Left lung (tissue), 10 donors: Measurements from ENCODE around the gene MARVELD1. TPM values are rescaled to one million over a fixed set of nuclear protein-coding genes. Genes with fewer than 3 reads are reported as not detected.
"Not testable (repeated sequence)": the region's sequence is repeated elsewhere in the genome, so short reads cannot be mapped to it uniquely, and the experiment has no call there.

Experiments used
- ATAC-seq: fragments of 200-7000 bp; cut with Tn5 transposase; one replicate; pipeline ENCODE4 v1.9.1; 2020; ENCODE audit warnings: moderate library complexity
- DNase-seq, 4 donors: peaks; one replicate each; pipeline ENCODE4 v3.0.0-alpha.2; 2013 to 2020
- H3K27ac ChIP-seq, 2 donors: fragments of 200-600 bp; sonication (generic) in 1 of 2; one replicate each; pipeline versions ENCODE4 v1.5.0 to v1.8.0; 2020 to 2021
- H3K27me3 ChIP-seq, 2 donors: fragments of 200-600 bp; sonication (generic) in 1 of 2; one replicate each; pipeline versions ENCODE4 v1.5.0 to v1.8.0; 2020 to 2021
- H3K36me3 ChIP-seq, 2 donors: fragments of 200-600 bp; sonication (generic) in 1 of 2; one replicate each; pipeline versions ENCODE4 v1.5.0 to v1.8.0; 2020 to 2021
- H3K4me1 ChIP-seq, 2 donors: fragments of 200-600 bp; one replicate each; pipeline ENCODE4 v1.8.0; 2021
- H3K4me3 ChIP-seq, 2 donors: fragments of 200-600 bp; sonication (generic) in 1 of 2; one replicate each; pipeline versions ENCODE4 v1.5.0 to v1.8.0; 2020 to 2021; ENCODE audit warnings: mild to moderate bottlenecking in 1 of 2
- H3K9me3 ChIP-seq, 2 donors: fragments of 200-600 bp; sonication (generic) in 1 of 2; one replicate each; pipeline versions ENCODE4 v1.5.0 to v1.8.0; 2020 to 2021
- CTCF ChIP-seq, 2 donors: fragments of 200-600 bp; sonication (generic) in 1 of 2; IDR thresholded peaks; one replicate each; pipeline versions ENCODE4 v1.5.0 to v1.8.0; 2021; ENCODE audit warnings: antibody characterized with exemption in 2 of 2
- intact Hi-C, 2 donors: fragments of 100-400 bp; cut with DNase I; formaldehyde crosslinking; loops; one replicate each; pipeline versions ENCODE4 v1.11.2 to v1.14.2; 2022
- polyA plus RNA-seq, 6 donors: library from polyadenylated mRNA; unstranded; fragments of 120-200 nt; gene quantifications; one replicate each; pipeline ENCODE4 v1.2.1, GENCODE V29; 2013; ENCODE audit not compliant: insufficient read length in 6 of 6
- total RNA-seq, 2 donors: library from RNA; stranded (reverse); fragmentation: NEBNext Ultra II Directional; extraction: Animal tissue kit (Norgen Biotek cat#: 25700); gene quantifications; one replicate each; pipeline ENCODE4 v1.2.1, GENCODE V29; 2021
- donor health status: DM: no; HTN: yes; CAD: no.
- donor health status: DM: no; HTN: no; CAD: no.

MARVELD1 gene
- total and polyA plus RNA-seq, 8 donors = 48.1 to 66.9 (median 57.5) TPM

- Histone ChIP-seq H3K27me3 (no peaks in the 10 kb centered on the region), H3K9me3 (no peaks in the 10 kb centered on the region), H3K4me1 (peaks cover 27 to 44% of the 10 kb centered on the region in 2 donors), H3K36me3 (no peaks in the 10 kb centered on the region), H3K4me3 (no peak overlapping the region), H3K27ac (peak overlapping the region; percentile 85 to 90)
- no peak for ATAC-seq
- intact Hi-C loops = no loop called here
- TF ChIP-seq CTCF (IDR thresholded peaks at IDR 0.05) = no peak
- DNase-seq = peak in 1 of 4 donors; percentile 56
Measured at GRCh38 chr10:97689559-97690020, 23.9 kb upstream of the MARVELD1 start.

- Histone ChIP-seq H3K9me3 (no peaks in the 10 kb centered on the region), H3K27ac (peak overlapping the region in 1 of 2 donors; percentile 85), H3K27me3 (no peaks in the 10 kb centered on the region), H3K4me1 (peaks cover 21 to 39% of the 10 kb centered on the region in 2 donors), H3K36me3 (no peaks in the 10 kb centered on the region), H3K4me3 (no peak overlapping the region)
- ATAC-seq (no peak), DNase-seq (no peak)
- no peak for TF ChIP-seq CTCF (IDR thresholded peaks at IDR 0.05)
- intact Hi-C loops = no loop called here
Measured at GRCh38 chr10:97690133-97690532, 23.4 kb upstream of the MARVELD1 start.

GRCh38 chr10:97698072-97698655 lies 15.4 kb upstream of the MARVELD1 start:
- H3K4me1 ChIP-seq, H3K27ac ChIP-seq, H3K36me3 ChIP-seq, H3K27me3 ChIP-seq, H3K9me3 ChIP-seq, DNase-seq, intact Hi-C loops, H3K4me3 ChIP-seq, ATAC-seq: not testable (repeated sequence)

GRCh38 chr10:97701438-97702069 lies 12.0 kb upstream of the MARVELD1 start:
- DNase-seq = peak in 2 of 4 donors; percentile 48 to 73
- TF ChIP-seq CTCF (IDR thresholded peaks at IDR 0.05) = peak; percentile 70 to 73
- no peak overlapping the region for H3K27ac ChIP-seq

GRCh38 chr10:97703398-97704067 lies 10.0 kb upstream of the MARVELD1 start:
- Histone ChIP-seq H3K36me3 (no peaks in the 10 kb centered on the region), H3K4me3 (no peak overlapping the region), H3K4me1 (no peaks in the 10 kb centered on the region), H3K27ac (no peak overlapping the region), H3K9me3 (no peaks in the 10 kb centered on the region), H3K27me3 (no peaks in the 10 kb centered on the region)
- DNase-seq (no peak), ATAC-seq (no peak)
- intact Hi-C loops = no loop called here
- no peak for TF ChIP-seq CTCF (IDR thresholded peaks at IDR 0.05)

More at GRCh38 chr10:97701438-97702069, 12.0 kb upstream of the MARVELD1 start:
- intact Hi-C loops = no loop called here
- ATAC-seq = peak; percentile 99
- H3K4me1 ChIP-seq = no peaks in the 10 kb centered on the region
- H3K4me3 ChIP-seq = no peak overlapping the region
- no peaks in the 10 kb centered on the region for H3K9me3 ChIP-seq
- no peaks in the 10 kb centered on the region for H3K36me3 ChIP-seq
- H3K27me3 ChIP-seq = no peaks in the 10 kb centered on the region
